ENCODE measurements around the gene ZNF774. TPM values are rescaled to one million over a fixed set of nuclear protein-coding genes. Genes with fewer than 3 reads are reported as not detected.
A peak's percentile ranks its signal among the peaks of the same experiment; 100 is the strongest.

ZNF774 gene
- total and polyA plus RNA-seq, 2 of the 13 experiments (the other 11 are each of a cell fraction or from before 2014, with no cell fraction given) = 0.59 to 1.4 TPM

DNA sequence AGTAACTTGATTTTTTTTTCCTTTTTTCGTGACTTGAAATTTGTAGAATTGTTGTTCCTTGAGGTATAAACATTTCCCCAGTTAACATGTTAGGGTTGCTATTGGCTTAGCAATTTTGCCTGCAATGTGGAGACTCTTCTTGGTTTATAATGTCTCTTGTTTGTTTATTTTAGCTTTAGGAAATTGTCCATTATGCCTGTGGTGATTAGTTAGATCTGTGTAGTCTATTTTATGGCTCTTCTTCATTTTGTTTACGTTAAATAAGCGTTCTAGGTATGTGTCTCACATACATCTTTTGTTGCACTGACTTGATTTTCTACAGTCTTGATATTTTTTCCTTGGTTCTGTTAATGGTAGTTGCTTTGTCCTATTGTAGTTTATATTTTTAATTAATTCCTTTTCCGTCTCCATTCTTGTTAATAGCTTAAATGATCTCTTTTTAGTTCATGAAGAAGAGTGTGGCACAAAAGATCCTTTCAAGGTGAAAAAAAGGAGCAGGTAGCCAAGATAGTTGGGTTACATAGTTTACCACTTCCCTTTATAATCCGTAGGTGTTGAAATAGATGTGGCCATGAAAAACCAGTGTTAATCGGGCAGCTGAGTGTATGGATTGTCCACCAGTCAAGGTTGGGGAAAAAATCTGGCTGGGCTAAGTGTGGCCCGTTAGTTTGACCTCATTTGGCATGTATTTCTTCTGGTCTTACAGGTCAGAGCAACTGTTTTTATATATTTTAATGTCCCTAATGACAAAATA is 48.1 kb downstream of the ZNF774 start:
- Histone ChIP-seq H3K27ac (ENCODE audit: extremely low read length, insufficient read depth, low read length) (peak overlapping the region; percentile 88), H3K36me3 (replicated peaks in 1 of 2; ENCODE audit: control insufficient read depth in 1 of 2, insufficient read depth in 2 of 2, low read length in 2 of 2) (no peaks in the 10 kb centered on the region), H4K20me1 (ENCODE audit: insufficient read depth, low read length) (no peaks in the 10 kb centered on the region), H3K79me2 (ENCODE audit: insufficient read depth, low read length) (peaks cover 48% of the 10 kb centered on the region), H3K27me3 (ENCODE audit: control insufficient read depth in 1 of 2, insufficient read depth in 2 of 2, low read length in 2 of 2) (no peaks in the 10 kb centered on the region), H3K4me2 (ENCODE audit: low read depth, low read length) (peak overlapping the region; percentile 65), H3K9me3 (ENCODE audit: low read length) (no peaks in the 10 kb centered on the region), H2AFZ (ENCODE audit: low read length) (no peak overlapping the region), H3K4me3 (replicated peaks in 1 of 3; ENCODE audit: insufficient read depth in 1 of 3, low read depth in 2 of 3, low read length in 3 of 3) (peak overlapping the region in 2 of 3 experiments; percentile 16 to 34; a peak in 2 of 6 replicates), H3K4me1 (ENCODE audit: insufficient read depth, low read length) (peaks cover 36% of the 10 kb centered on the region), H3K9ac (ENCODE audit: insufficient read depth, low read depth, low read length) (peak overlapping the region; percentile 70)
- intact Hi-C loops (cut with micrococcal nuclease; ENCODE audit: unreplicated experiment) = no loop called here
- WGBS (ENCODE audit: low lambda C conversion rate) = 68% methylated on average over 7 of the region's 7 CpGs
- in situ Hi-C loops (cut with HindIII; ENCODE audit: extremely low pct_ligation_motif_present, low pct_unique_long_range_greater_than_20kb) = no loop called here
- BruUV-seq (replicated peaks) = no TSS peak
- ChIA-PET CTCF (ENCODE audit: low intra/inter-chr PET ratio, low total read pairs) (no interaction called here), POLR2A (interaction anchor here (2.5 kb wide), 1 partner anchor 12 kb away, joined by 17 read pairs; the partner anchor contains the start of gene IQGAP1)
- ATAC-seq (peak; percentile 78), FAIRE-seq (no peak), DNase-seq (ENCODE audit: low spot score) (peak; percentile 28)
- TF ChIP-seq, protein P1, sequence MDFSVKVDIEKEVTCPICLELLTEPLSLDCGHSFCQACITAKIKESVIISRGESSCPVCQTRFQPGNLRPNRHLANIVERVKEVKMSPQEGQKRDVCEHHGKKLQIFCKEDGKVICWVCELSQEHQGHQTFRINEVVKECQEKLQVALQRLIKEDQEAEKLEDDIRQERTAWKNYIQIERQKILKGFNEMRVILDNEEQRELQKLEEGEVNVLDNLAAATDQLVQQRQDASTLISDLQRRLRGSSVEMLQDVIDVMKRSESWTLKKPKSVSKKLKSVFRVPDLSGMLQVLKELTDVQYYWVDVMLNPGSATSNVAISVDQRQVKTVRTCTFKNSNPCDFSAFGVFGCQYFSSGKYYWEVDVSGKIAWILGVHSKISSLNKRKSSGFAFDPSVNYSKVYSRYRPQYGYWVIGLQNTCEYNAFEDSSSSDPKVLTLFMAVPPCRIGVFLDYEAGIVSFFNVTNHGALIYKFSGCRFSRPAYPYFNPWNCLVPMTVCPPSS (IDR thresholded peaks at IDR 0.05) = no peak
- 0 out of 2 replicates have a peak, but pooled peaks have one; percentile 3 for TF ChIP-seq PAXIP1 (CRISPR knock-in tag; conservative IDR thresholded peaks at IDR 0.05)
